SJSA1 (cell line): ENCODE data around the gene INVS. TPM values are rescaled to one million over a fixed set of nuclear protein-coding genes. Genes with fewer than 3 reads are reported as not detected.

Experiments
- DNase-seq, 2 experiments: peaks; one replicate each; pipeline ENCODE4 v3.0.0-alpha.2; 2015 to 2020; ENCODE audit warnings: low spot score in 2 of 2, low read depth in 1 of 2
- H3K27ac ChIP-seq: fragments of 250-450 bp; sonication (Bioruptor Pico); 2 replicates; pipeline ENCODE4 v1.5.1; 2020; ENCODE audit warnings: mild to moderate bottlenecking, moderate library complexity
- H3K27me3 ChIP-seq: fragments of 250-450 bp; sonication (Bioruptor Pico); replicated peaks from 2 replicates; pipeline ENCODE4 v1.5.1; 2020; ENCODE audit warnings: mild to moderate bottlenecking, moderate library complexity
- H3K36me3 ChIP-seq: fragments of 250-450 bp; sonication (Bioruptor Pico); 2 replicates; pipeline ENCODE4 v1.5.1; 2020; ENCODE audit warnings: mild to moderate bottlenecking
- H3K4me1 ChIP-seq: fragments of 250-450 bp; sonication (Bioruptor Pico); replicated peaks from 2 replicates; pipeline ENCODE4 v1.6.1; 2021; ENCODE audit warnings: mild to moderate bottlenecking
- H3K4me3 ChIP-seq: fragments of 250-450 bp; sonication (Bioruptor Pico); 2 replicates; pipeline ENCODE4 v1.5.1; 2020; ENCODE audit warnings: mild to moderate bottlenecking
- H3K9me3 ChIP-seq: fragments of 250-450 bp; sonication (Bioruptor Pico); replicated peaks from 2 replicates; pipeline ENCODE4 v1.5.1; 2020; ENCODE audit warnings: mild to moderate bottlenecking
- total RNA-seq: library from RNA; depleted of rRNA; stranded (reverse); fragments of >200 nt; shearing (Covaris generic); gene quantifications from 2 replicates; pipeline ENCODE4 v1.2.3, GENCODE V29; 2014

INVS gene
- total RNA-seq, 1 experiment from 2014 or later = 18.4 TPM

- no peak for DNase-seq
- no peaks in the 10 kb centered on the region for H3K9me3 ChIP-seq
- H3K4me1 ChIP-seq = no peaks in the 10 kb centered on the region
- no peak overlapping the region for H3K27ac ChIP-seq
- H3K4me3 ChIP-seq = no peak overlapping the region
- H3K27me3 ChIP-seq = no peaks in the 10 kb centered on the region
- no peaks in the 10 kb centered on the region for H3K36me3 ChIP-seq
Measured at GRCh38 chr9:100150214-100150613, 51.2 kb downstream of the INVS start.

- Histone ChIP-seq H3K27ac (no peak overlapping the region), H3K36me3 (no peaks in the 10 kb centered on the region), H3K9me3 (no peaks in the 10 kb centered on the region), H3K4me1 (no peaks in the 10 kb centered on the region), H3K27me3 (no peaks in the 10 kb centered on the region), H3K4me3 (no peak overlapping the region)
- no peak for DNase-seq
Measured at GRCh38 chr9:100160021-100160420, 61.0 kb downstream of the INVS start.

DNA sequence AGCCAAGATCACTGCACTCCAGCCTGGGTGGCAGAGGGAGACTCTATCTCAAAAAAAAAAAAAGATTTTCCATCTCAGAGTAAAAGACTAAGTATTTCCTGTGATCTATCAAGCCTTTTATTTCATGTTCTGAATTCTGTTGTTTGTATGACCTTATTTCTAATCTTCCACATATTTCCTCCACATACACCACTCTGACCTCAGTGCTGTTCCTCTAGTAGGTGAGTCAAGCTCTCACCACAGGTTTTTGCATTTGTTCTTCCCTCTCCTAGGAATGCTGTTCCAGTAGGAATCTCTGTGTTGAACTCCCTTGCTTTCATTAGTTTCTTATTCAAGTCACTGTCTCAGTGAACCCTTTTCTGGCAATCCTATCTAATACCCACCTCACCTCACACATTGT, 68.1 kb downstream of the INVS start:
- H3K27ac ChIP-seq = no peak overlapping the region
- no peaks in the 10 kb centered on the region for H3K36me3 ChIP-seq
- no peaks in the 10 kb centered on the region for H3K27me3 ChIP-seq
- DNase-seq = no peak
- no peaks in the 10 kb centered on the region for H3K9me3 ChIP-seq
- peaks cover 10% of the 10 kb centered on the region for H3K4me1 ChIP-seq
- no peak overlapping the region for H3K4me3 ChIP-seq

DNA sequence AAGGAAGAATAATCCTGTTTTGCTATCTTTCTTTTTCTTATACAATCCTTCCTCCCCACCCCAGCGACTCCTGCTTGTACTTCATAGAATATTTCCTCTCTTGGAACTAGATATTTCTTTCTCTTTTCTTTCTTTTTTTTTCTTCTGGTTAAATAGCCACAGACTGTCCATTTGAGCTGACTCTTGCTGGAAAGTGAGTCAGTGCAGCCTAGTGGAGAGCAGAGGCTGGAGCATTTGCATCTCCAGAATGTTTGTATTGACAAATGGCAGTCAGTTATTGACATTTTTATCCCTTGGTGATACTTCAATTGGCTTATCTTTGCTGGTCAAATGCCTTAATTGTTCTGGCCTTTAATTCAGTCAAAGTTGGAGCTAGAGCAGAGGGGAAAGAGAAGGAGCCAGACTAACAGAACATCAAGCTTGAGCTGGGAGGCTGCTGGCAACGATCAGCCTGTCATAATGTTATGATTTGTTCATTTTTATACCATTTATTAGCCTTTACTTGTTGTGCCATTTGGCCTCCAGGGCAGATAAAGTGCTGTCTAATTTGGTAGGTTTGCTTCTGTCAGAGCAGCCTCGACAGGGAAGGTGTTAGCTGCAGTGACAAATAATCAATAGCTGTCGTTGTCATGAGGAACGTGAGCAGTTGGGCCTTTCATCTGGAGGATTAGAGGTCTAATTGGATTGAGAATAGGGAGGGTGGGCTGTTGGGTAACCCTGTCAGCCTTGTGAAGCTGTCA, 69.0 kb downstream of the INVS start:
- no peak for DNase-seq
- Histone ChIP-seq H3K4me1 (peaks cover 10% of the 10 kb centered on the region), H3K36me3 (no peaks in the 10 kb centered on the region), H3K4me3 (no peak overlapping the region), H3K9me3 (no peaks in the 10 kb centered on the region), H3K27ac (no peak overlapping the region), H3K27me3 (no peaks in the 10 kb centered on the region)

- Histone ChIP-seq H3K4me3 (no peak overlapping the region), H3K27me3 (no peaks in the 10 kb centered on the region), H3K4me1 (peaks cover 10% of the 10 kb centered on the region), H3K36me3 (0 out of 2 replicates have a peak, but pooled peaks cover 3% of the 10 kb centered on the region), H3K27ac (no peak overlapping the region; the same call in 1 of the 2 replicates), H3K9me3 (no peaks in the 10 kb centered on the region)
- no peak for DNase-seq
Measured at GRCh38 chr9:100170085-100170484, 71.0 kb downstream of the INVS start.

GRCh38 chr9:100170556-100170955, 71.5 kb downstream of the INVS start:
- Histone ChIP-seq H3K4me1 (peaks cover 10% of the 10 kb centered on the region), H3K9me3 (no peaks in the 10 kb centered on the region), H3K27ac (peak overlapping the region; percentile 24; the same call in 1 of the 2 replicates), H3K27me3 (no peaks in the 10 kb centered on the region), H3K36me3 (0 out of 2 replicates have a peak, but pooled peaks cover 3% of the 10 kb centered on the region), H3K4me3 (no peak overlapping the region)
- peak in 1 of 2 experiments; percentile 5 for DNase-seq

DNA sequence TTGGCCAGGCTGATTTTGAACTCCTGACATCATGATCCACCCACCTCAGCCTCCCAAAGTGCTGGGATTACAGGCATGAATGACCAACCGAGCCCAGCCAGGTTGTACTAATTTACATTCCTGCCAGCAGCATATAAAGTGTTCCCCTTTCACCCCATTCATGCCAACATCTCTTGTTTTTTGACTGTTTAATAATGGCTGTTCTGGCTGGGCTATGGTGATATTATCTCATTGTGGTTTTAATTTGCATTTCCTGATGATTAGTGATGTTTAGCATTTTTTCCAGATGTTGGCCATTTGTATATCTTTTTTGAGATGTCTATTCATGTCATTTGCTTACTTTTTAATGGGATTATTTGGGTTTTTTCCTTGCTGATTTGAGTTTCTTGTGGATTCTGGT, 87.3 kb downstream of the INVS start:
- H3K4me3 ChIP-seq = no peak overlapping the region
- DNase-seq = no peak
- H3K27me3 ChIP-seq = no peaks in the 10 kb centered on the region
- H3K27ac ChIP-seq = no peak overlapping the region
- no peaks in the 10 kb centered on the region for H3K4me1 ChIP-seq
- no peaks in the 10 kb centered on the region for H3K9me3 ChIP-seq
- no peaks in the 10 kb centered on the region for H3K36me3 ChIP-seq

GRCh38 chr9:100190339-100190738, 91.3 kb downstream of the INVS start:
- H3K27ac ChIP-seq = no peak overlapping the region
- H3K4me1 ChIP-seq = no peaks in the 10 kb centered on the region
- no peaks in the 10 kb centered on the region for H3K36me3 ChIP-seq
- H3K4me3 ChIP-seq = no peak overlapping the region
- DNase-seq = no peak
- no peaks in the 10 kb centered on the region for H3K27me3 ChIP-seq
- H3K9me3 ChIP-seq = no peaks in the 10 kb centered on the region

DNA sequence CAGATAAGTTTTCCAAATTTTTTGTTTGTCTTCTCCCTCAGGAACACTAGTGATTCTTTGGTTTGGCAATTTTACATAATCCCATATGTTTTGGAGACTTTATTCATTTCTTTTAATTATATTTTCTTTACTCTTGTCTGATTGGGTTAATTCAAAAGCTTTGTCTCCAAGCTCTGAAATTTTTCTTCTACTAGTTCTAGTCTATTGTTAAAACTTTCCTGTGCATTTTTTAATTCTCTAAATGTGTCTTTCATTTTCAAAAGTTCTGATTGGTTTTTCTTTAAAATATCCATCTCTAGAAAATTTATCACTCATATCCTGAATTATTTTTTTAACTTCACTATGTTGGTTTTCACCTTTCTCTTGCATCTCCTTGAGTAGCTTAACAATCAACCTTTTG, 92.2 kb downstream of the INVS start:
- Histone ChIP-seq H3K36me3 (no peaks in the 10 kb centered on the region), H3K27me3 (no peaks in the 10 kb centered on the region), H3K4me3 (no peak overlapping the region), H3K9me3 (no peaks in the 10 kb centered on the region), H3K27ac (no peak overlapping the region), H3K4me1 (no peaks in the 10 kb centered on the region)
- no peak for DNase-seq

DNA sequence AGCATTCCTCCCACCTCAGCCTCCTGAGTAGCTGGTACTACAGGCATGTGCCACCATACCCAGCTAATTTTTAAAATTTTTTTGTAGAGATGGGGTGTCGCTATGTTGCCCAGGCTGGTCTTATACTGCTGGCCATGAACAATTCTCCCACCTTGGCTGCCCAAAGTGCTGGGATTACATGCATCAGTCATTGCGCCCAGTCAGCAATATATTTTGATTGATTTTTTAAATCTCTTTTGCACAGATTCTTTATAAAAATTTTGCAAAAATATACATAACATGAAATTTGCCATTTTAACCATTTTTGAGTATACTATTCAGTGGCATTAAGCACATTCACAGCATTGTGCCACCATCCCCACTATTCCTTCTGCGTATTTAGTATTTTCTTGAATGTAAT, 94.0 kb downstream of the INVS start:
- H3K36me3 ChIP-seq = no peaks in the 10 kb centered on the region
- DNase-seq = no peak
- no peak overlapping the region for H3K4me3 ChIP-seq
- no peaks in the 10 kb centered on the region for H3K4me1 ChIP-seq
- H3K27me3 ChIP-seq = no peaks in the 10 kb centered on the region
- no peaks in the 10 kb centered on the region for H3K9me3 ChIP-seq
- no peak overlapping the region for H3K27ac ChIP-seq

DNA sequence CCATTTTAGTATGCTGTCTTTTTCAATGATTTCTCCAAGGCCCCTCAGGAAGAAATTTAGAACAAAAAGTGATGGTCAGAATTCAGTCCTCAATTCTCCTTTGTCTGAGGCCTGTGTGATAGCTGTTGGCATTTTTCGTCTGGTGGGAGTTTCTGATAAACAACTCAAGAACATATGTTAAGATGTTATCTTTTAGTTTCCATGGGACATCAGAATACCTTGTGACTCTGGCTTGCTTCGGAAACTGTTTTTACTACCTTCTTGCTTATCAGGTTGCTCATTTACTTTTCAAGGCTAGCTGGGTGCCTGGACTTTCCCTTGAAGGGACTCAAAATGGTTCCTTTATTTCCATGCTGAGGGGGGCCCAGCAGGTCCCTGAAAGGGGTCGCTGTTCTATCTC, 97.2 kb downstream of the INVS start:
- no peak for DNase-seq
- Histone ChIP-seq H3K9me3 (no peaks in the 10 kb centered on the region), H3K36me3 (no peaks in the 10 kb centered on the region), H3K4me3 (no peak overlapping the region), H3K4me1 (no peaks in the 10 kb centered on the region), H3K27me3 (no peaks in the 10 kb centered on the region), H3K27ac (no peak overlapping the region)

GRCh38 chr9:100196828-100197227, 97.8 kb downstream of the INVS start:
- Histone ChIP-seq H3K9me3 (no peaks in the 10 kb centered on the region), H3K27me3 (no peaks in the 10 kb centered on the region), H3K27ac (no peak overlapping the region), H3K36me3 (no peaks in the 10 kb centered on the region), H3K4me1 (no peaks in the 10 kb centered on the region), H3K4me3 (no peak overlapping the region)
- DNase-seq = no peak

GRCh38 chr9:100197553-100197952, 98.5 kb downstream of the INVS start:
- Histone ChIP-seq H3K27me3 (no peaks in the 10 kb centered on the region), H3K27ac (no peak overlapping the region), H3K4me1 (no peaks in the 10 kb centered on the region), H3K4me3 (no peak overlapping the region), H3K9me3 (no peaks in the 10 kb centered on the region), H3K36me3 (no peaks in the 10 kb centered on the region)
- DNase-seq = no peak

DNA sequence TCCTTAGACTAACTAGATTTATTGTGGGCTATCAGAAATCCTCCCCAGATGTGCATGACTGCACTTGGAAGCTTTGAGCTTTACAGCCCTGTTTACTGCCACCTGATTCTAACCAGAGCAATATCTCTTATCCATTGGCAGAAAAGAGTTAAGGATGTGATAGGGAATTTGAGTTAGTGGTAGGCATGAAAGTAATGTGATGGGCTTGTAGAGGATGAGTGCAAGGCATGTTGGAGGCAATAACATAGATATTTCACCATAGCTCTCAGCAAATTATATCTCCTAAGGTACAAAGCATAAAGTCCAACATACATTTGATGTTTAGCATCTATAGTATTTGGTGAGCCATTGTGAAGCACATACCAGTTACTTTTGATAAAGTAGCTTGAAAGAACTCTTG, 103.8 kb downstream of the INVS start:
- Histone ChIP-seq H3K27ac (no peak overlapping the region), H3K4me1 (peaks cover 7% of the 10 kb centered on the region), H3K36me3 (no peaks in the 10 kb centered on the region), H3K4me3 (no peak overlapping the region), H3K27me3 (no peaks in the 10 kb centered on the region), H3K9me3 (no peaks in the 10 kb centered on the region)
- DNase-seq = no peak

- no peak overlapping the region for H3K4me3 ChIP-seq
Measured at GRCh38 chr9:100204796-100205195, 105.8 kb downstream of the INVS start.

More at GRCh38 chr9:100204796-100205195, 105.8 kb downstream of the INVS start:
- H3K9me3 ChIP-seq = no peaks in the 10 kb centered on the region
- DNase-seq = peak in 1 of 2 experiments; percentile 46
- peaks cover 5% of the 10 kb centered on the region; the same call in 1 of the 2 replicates for H3K36me3 ChIP-seq
- H3K27ac ChIP-seq = no peak overlapping the region
- H3K4me1 ChIP-seq = peaks cover 7% of the 10 kb centered on the region
- H3K27me3 ChIP-seq = no peaks in the 10 kb centered on the region
